Middle frontal gyrus (tissue), 1 donor: ENCODE measurements around the gene SYNE2.

Source experiments
- DNase-seq: peaks from one replicate; pipeline ENCODE4 v3.0.0-alpha.2; 2015; ENCODE audit warnings: low spot score; ENCODE audit errors: extremely low spot score

Gene SYNE2

DNA sequence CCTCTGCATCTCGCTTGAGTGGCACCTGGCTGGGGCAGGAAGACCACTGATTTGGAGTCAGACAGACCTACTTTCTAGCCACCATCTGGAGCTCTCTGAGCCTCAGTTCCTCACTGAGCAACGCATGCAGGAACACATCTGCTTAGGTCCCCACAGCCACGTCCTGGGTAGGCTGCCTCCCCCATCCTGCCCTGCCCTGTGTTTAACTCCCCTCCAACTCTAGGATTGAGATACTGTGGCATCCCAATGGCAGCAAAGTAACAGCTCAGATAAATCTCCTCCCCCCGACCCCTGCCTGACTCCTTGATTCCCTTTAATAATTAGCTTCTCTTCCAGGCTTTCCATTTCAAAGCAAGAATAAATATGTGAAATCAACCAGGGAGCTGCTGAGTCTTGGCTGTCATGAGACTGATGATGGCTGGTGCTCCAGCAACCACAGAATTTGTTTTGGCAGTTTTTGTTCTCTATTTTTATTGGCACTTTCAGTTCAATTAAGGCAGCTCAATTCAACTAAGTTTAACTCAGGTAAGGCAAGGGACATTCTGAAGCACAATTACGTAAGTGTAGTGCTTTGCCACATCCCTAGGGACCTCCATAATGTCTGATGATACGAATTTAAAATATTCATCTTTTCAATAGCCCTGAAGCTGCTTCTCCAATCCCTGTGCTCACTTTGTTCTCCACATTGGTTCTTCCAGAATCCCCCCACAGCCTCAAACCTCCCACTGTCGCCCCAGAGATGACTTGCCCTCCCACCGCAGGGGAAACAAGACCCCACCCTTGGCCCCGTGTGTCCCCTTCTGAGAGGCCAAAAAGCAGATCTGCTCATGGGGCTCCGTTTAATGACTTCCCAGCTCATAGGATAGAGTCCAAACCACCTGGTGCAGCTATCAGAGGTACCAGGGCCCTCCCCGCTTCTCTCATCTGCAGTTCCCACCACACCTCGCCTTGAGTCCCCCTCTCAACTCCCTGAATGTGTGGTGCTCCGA lies 383.1 kb downstream of the SYNE2 start:
- DNase-seq = no peak

DNA sequence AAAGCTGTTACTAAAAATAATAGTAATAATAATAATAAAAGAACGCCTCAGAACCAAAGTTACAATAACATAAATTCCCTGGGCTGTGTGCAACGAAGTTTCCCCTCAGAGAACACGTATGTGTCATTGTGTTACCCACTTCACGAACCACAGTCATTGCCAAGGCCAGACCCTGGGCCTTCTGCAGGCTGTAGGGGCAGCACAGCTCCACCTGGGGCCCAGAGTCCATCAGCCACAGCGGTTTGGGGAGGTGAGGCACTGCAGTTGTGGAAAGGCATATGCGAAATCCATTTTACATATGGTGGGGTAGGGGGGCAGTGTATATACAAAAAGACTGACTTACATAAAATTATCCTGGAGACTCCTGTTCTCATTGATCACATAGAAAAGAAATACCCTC lies 385.2 kb downstream of the SYNE2 start:
- DNase-seq = no peak

DNA sequence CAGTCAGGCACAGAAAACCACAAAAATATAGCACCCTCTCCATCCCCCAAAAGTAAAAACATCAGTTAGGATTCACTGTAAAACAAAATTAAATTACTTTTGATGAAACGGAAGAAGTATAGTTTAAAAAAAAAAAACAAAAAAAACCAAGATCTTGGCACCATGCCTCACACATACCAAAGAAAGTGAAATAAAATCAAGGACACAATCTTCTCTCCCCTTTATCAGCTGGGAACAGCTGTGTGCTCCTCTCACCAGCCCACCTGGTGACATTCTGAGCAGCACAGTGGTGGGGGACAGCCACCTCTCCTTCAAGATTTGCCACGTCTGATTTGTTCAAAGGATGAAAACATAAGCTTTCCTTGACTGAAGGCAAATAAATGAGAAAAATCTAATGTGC lies 385.8 kb downstream of the SYNE2 start:
- DNase-seq = no peak

DNA sequence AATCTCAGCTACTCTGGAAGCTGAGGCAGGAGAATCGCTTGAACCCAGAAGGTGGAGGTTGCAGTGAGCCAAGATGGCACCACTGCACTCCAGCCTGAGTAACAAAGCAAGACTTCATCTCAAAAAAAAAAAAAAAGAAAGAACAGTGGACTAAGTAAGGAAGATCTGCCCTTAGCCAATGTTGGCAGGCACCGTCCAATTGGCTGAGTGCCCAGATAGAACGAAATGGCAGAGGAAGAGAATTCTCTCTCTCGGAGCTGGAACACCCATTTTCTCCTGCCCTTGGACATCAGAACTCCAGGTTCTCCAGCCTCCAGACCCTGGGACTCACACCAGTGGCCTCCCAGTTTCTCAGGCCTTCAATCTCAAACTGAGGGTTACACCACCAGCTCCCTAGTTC lies 391.5 kb downstream of the SYNE2 start:
- DNase-seq = no peak

DNA sequence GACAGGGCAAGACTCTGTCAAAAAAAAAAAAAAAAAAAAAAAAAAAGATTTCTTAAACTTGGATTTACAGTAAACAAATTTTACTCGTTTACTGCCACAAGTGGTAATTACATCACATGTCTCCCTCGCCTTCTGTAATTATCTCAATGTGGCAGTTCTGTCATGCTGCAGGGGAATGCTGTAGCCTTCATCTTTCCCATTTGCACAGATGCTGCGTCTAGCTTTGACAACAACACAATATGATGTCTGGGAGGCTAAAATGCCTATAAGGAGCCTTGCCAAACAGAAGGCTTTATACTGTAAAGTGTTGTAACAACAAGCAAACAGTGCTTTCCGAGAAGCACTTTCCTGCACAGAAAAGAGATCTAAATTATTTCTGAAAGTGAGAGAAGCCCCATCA lies 392.7 kb downstream of the SYNE2 start:
- DNase-seq = no peak

DNA sequence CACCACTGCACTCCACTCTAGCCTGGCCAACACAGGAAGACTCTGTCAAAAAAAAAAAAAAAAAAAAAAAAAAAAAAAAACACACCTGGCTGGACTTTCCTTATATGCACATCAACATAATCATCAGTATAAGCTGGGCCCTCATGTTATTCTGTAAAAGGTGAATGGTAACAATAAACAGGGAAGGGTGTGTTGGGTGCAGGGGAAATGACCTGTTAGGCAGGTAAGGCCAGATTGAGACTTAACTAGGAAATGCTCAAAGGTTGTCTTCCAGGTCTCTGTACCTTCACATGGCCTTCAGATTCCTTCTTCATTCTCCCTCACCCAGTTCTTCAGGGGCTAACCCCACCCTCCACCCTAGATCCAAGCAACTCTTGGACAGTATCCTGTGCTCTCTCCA lies 393.9 kb downstream of the SYNE2 start:
- no peak for DNase-seq

DNA sequence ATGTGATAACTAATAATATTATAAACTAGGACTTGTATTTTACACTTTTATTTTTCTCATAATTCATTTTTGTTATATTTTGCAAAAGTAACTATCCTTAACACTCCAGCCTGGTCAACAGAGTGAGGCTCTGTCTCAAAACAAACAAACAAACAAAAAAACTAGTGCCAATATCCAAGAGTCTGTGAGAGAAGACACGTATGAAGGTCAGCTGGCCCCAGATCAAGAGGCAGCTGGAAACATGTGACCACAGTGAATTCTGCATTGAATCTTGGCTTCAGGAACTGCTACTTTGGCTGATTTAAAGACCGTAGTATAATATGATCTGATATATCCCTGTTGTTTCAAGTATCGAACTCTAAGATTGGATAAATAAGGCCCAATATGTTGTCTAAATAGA lies 394.4 kb downstream of the SYNE2 start:
- DNase-seq = no peak

DNA sequence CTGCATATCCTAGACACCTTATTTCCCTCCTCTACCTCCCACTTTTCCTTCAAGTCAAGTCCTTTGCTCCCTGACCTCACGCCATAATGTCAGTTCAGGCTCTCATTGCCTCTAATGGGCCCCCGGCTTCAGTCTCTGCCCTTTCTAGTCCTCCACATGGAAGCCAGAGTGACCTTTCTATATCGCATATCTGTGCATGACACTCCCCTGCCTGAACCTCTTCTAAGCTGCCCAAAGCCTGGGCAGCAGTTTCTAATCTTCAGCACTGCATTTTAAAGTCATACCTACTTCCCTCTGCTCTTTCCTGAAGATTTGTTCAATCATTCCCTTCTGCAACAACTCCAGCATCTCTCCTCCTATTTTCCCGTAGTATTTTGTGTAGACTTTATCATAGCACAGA lies 395.9 kb downstream of the SYNE2 start:
- DNase-seq = no peak

DNA sequence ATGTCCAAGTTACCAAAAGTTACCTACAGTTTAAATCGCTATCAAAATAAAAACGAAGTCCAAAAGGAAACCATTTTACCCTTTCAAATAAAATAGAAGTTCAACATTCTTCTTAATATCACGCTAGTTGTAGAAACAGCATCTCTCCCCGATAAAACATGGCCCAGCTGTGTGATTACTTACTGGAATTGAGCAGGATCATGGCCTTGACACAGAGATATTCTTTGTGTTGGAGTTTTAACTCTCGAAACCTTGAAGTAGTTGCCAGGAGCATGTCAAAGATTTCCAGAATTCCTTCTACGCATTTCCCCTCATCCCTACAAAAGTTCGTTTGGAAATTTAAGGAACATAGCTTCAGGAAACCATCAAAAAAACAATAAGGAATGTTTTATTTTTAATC lies 396.6 kb downstream of the SYNE2 start:
- no peak for DNase-seq

DNA sequence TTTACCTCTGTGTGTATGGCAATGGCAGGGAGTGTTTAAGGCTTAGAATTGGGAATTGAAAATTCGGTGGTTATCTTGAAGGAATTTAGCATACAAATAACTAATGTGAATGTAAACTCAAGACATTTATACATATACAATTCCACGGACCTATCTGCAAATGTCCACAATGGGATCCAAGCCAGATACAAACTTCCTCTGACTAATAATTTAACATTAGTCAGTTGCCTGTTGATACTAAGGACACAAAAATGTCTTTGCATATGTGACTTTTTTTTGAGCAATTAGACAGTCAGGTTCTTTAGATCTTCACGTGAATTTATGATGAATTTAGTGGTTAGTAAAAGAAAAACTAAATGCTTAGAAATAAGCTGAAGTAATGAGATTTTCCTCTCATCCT lies 400.9 kb downstream of the SYNE2 start:
- DNase-seq = no peak

DNA sequence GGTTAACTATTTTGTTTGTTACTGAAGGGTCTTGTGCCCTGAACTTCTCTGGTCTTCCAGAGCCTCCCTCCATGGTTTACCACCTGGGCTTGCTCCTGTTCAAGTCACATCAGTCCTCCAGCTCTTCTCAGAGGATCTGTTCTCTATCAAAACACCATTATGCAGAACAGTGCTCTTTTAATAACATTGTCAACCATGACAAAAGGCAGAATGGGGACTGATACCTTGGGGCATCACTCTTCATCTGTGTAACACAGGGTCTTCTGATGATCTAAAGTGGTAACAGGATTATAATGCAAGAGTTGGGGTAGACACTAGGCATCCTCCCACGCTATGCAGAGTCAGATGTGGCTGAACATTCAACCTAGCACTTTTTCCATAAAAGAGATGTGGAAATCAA lies 403.0 kb downstream of the SYNE2 start:
- DNase-seq = no peak

DNA sequence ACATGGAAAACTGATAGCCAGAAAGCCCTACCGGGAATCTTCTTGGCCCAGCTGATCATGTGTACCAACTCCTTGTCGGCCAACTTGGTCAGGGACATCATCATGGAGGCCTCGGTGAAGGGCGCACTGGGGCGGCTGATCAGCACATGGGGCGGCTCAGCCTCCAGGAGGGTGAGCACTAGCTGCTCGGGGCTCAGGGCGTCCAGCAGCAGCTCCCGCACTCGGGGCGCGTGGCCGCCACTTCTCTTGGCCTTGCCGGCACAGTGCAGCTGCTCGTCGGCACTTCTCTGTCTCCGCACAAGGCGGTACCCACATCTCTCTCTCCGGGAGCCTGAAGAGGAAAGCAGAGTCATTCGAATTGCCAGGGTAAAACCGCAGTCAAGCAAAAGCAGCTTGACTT lies 407.6 kb downstream of the SYNE2 start:
- DNase-seq = no peak

DNA sequence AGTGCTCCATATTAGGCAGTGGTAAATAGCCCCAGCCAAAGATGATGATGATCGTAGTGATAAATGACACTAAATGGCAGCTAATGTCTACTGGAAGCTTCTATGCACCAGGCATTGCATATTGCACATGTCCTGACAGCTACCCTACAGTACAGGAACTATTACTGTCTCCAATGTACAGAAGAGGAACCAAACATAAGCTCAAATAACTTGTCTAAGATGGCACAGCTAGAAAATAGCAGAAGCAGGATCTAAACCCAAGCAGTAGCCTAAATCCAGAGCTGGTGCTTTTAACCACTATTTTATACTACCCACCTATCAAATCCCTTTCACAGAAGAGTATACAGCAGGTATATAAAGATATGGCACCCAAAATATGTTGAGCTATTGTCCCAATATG lies 412.4 kb downstream of the SYNE2 start:
- DNase-seq = no peak

DNA sequence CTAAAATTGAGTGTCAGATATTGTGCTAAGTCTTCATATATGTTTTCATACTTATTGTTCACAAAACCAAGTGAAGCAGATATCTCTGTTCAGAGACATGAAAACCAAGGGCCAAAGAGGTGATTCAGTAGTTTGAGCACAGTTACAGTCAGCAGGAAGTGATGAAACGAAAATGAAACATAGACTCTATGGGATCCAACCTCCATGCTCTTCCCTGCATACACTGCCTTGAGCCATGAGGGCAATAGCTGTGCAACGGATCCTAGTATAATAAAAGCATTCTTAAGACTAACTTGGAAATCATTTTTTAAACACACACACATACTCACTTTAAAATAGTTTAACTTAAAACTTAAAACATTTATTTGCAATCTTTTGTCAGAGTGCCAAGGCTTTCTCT lies 413.4 kb downstream of the SYNE2 start:
- DNase-seq = no peak

DNA sequence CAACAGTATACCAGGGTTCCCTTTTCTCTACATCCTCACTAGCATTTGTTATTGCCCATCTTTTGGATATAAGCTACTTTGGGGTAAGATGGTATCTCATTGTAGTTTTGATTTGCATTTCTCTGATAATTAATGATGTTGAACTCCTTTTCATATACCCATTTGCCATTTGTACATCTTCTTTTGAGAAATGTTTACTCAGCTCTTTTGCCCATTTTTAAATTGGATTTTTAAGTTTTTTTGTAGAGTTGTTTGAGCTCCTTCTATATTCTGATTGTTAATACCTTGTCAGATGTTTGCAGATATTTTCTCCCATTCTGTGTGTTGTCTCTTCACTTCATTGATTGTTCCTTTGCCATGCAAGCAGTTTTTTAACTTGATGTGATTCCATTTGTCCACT lies 419.2 kb downstream of the SYNE2 start:
- no peak for DNase-seq
